BE2C (cell line): Measurements from ENCODE around the gene GALNT5.
A peak's percentile ranks its signal among the peaks of the same experiment; 100 is the strongest.

ENCODE experiments used
- DNase-seq: peaks from one replicate; pipeline ENCODE4 v3.0.0-alpha.2; 2020
- H3K27me3 ChIP-seq: fragments of 250-450 bp; sonication (Bioruptor Pico); 2 replicates; pipeline ENCODE4 v1.5.1; 2020; ENCODE audit warnings: mild to moderate bottlenecking
- H3K36me3 ChIP-seq: fragments of 250-450 bp; sonication (Bioruptor Pico); 2 replicates; pipeline ENCODE4 v1.5.1; 2020; ENCODE audit warnings: mild to moderate bottlenecking
- H3K4me1 ChIP-seq: fragments of 250-450 bp; sonication (Bioruptor Pico); 2 replicates; pipeline ENCODE4 v1.5.1; 2020
- H3K4me3 ChIP-seq: 2 replicates; pipeline ENCODE4 v1.5.1; 2011; ENCODE audit warnings: low read depth, low read length
- H3K9me3 ChIP-seq: fragments of 250-450 bp; sonication (Bioruptor Pico); 2 replicates; pipeline ENCODE4 v1.5.1; 2020
- TF ChIP-seq, protein P1 (sequence below): IDR thresholded peaks from 2 replicates; pipeline ENCODE4 v1.5.1; 2012; ENCODE audit warnings: mild to moderate bottlenecking, low read depth, low read length

GALNT5 gene

DNA sequence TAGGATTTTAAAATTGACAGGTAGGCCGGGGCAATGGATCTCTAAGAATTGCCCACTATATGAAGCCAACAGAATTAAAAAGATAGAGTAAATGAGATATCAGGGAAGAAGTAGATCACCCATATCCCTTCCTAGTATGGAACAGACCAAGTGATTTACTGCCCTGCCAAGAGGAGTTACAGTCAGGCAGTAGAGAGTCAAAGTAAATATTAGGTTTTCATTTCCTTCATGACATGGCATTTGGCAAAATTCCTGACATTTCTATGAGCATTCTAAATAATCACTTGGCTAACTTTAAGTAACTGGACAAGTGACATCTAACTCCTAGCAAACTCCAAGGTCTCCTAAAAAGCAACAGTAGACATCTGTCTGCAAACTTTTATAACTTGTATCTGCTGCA lies 33.5 kb downstream of the GALNT5 start:
- H3K4me3 ChIP-seq = no peak overlapping the region
- H3K27me3 ChIP-seq = no peaks in the 10 kb centered on the region
- H3K36me3 ChIP-seq = no peaks in the 10 kb centered on the region
- no peaks in the 10 kb centered on the region for H3K4me1 ChIP-seq
- no peak for DNase-seq
- TF ChIP-seq, protein P1, sequence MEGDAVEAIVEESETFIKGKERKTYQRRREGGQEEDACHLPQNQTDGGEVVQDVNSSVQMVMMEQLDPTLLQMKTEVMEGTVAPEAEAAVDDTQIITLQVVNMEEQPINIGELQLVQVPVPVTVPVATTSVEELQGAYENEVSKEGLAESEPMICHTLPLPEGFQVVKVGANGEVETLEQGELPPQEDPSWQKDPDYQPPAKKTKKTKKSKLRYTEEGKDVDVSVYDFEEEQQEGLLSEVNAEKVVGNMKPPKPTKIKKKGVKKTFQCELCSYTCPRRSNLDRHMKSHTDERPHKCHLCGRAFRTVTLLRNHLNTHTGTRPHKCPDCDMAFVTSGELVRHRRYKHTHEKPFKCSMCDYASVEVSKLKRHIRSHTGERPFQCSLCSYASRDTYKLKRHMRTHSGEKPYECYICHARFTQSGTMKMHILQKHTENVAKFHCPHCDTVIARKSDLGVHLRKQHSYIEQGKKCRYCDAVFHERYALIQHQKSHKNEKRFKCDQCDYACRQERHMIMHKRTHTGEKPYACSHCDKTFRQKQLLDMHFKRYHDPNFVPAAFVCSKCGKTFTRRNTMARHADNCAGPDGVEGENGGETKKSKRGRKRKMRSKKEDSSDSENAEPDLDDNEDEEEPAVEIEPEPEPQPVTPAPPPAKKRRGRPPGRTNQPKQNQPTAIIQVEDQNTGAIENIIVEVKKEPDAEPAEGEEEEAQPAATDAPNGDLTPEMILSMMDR = no peak
- no peaks in the 10 kb centered on the region for H3K9me3 ChIP-seq

DNA sequence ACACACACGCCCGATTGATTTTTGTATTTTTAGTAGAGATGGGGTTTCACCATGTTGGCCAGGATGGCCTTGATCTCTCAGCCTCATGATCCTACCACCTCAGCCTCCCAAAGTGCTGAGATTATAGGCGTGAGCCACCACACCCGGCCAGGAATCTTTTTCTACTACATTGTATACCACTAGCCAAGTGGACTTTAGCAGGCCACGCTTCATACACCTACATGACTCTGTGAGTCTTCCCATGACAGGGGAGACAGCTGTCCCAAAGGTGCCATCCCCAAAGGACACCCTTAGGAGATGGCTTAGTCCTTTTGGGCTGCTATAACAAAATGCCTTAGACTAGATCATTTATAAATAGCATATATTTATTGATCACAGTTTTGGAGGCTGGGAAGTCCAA lies 35.3 kb downstream of the GALNT5 start:
- Histone ChIP-seq H3K4me1 (no peaks in the 10 kb centered on the region), H3K9me3 (no peaks in the 10 kb centered on the region), H3K27me3 (no peaks in the 10 kb centered on the region), H3K36me3 (no peaks in the 10 kb centered on the region), H3K4me3 (no peak overlapping the region)
- TF ChIP-seq, protein P1 = no peak
- DNase-seq = no peak

DNA sequence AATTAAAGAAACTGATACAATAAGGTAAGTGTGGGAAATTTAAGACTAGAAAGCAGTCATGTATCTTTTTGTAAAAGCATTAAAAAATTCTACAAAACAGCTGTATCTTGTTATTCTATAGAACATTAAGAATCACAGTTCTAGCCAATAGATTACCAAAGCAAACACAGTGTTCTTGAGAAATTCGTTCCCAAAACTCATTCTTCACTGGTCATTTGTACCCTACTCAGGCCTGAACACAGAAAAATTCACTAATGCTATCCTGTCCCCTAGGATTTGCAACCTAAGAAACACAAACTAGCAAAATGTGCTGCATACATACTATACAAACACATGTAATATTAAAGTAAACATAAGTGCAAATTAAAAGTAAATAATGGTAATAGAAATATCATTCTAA lies 39.0 kb downstream of the GALNT5 start:
- H3K27me3 ChIP-seq = no peaks in the 10 kb centered on the region; the same call in 1 of the 2 replicates
- TF ChIP-seq, protein P1 = no peak
- H3K9me3 ChIP-seq = no peaks in the 10 kb centered on the region
- no peaks in the 10 kb centered on the region for H3K4me1 ChIP-seq
- H3K4me3 ChIP-seq = no peak overlapping the region
- no peaks in the 10 kb centered on the region for H3K36me3 ChIP-seq
- no peak for DNase-seq

DNA sequence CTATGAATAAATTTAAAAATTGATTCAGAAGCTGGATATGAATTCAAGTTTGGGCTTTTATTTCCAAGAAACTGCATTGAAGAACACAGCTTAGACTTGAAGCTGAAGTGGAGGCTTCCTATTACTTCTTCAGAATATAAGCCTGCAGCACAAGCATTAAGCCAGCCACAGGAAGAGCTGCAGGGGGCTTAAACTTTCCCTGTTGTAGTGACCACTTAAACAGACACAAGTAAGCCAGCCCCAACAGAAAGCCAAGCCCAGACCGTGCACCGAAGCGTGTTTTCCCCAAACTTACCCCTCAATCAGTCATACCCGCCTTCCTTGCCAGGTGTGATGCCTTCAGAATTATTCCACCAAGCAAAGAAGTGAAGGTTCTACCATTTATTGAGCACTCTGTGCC lies 39.5 kb downstream of the GALNT5 start:
- no peak for DNase-seq
- Histone ChIP-seq H3K9me3 (no peaks in the 10 kb centered on the region), H3K27me3 (no peaks in the 10 kb centered on the region; the same call in 1 of the 2 replicates), H3K4me1 (no peaks in the 10 kb centered on the region), H3K36me3 (no peaks in the 10 kb centered on the region), H3K4me3 (no peak overlapping the region)
- TF ChIP-seq, protein P1 = no peak

DNA sequence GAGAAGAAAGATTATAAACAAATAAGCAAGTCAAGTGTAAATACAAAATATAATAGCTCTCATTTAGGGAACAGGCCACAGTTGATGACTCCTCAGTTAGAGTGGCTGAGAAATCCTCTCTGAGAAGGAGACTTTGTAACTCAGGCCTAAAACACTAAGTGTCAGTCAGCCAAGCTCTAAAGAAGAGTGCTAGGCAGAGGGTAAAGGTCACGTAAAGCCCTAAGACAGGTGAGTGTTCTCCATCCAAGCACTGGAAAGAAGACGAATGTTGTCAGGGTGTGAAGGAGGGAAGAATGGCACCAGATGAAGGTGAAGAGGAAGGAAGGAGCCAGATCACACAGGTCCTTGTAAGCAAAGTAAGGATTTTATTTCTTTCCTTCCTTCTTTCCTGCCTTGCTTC lies 43.8 kb downstream of the GALNT5 start:
- Histone ChIP-seq H3K27me3 (no peaks in the 10 kb centered on the region; the same call in 1 of the 2 replicates), H3K4me1 (no peaks in the 10 kb centered on the region), H3K36me3 (no peaks in the 10 kb centered on the region), H3K9me3 (no peaks in the 10 kb centered on the region), H3K4me3 (no peak overlapping the region)
- TF ChIP-seq, protein P1 = no peak
- no peak for DNase-seq

DNA sequence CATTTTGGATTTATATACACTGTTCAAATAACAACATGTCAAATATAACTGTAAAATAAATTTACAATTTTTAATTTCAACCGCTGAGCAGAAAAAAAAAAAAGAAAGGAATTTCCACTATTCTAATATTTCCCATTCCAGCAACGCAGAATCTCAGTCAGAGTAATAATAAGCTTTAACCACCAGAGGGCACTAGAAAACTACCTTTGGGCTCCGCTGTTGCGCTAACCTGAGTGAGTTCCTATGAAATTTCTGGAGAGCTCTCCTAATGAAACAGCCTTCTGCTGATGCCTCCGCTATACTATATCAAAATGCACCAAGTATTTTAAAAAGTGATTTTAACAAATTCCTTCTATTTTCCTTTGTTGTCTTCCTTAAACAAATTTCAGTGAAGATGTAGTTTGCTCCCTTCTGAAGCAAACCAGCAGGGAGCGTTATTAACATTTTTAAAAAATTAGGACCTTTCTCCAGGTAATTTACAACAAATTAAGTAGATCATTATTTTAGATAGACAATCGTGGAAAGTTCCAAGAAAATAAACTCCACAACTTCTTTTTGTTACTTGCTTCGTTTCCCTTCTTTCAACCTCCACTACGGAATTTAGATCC lies 45.1 kb downstream of the GALNT5 start:
- DNase-seq = peak; percentile 14
- H3K4me3 ChIP-seq = no peak overlapping the region
- TF ChIP-seq, protein P1 = peak; percentile 61

More for the DNA sequence above, 45.1 kb downstream of the GALNT5 start:
- Histone ChIP-seq H3K36me3 (no peaks in the 10 kb centered on the region), H3K27me3 (no peaks in the 10 kb centered on the region; the same call in 1 of the 2 replicates), H3K4me1 (no peaks in the 10 kb centered on the region), H3K9me3 (no peaks in the 10 kb centered on the region)
